Uterus (tissue), 4 donors: ENCODE measurements around the gene NQO2. TPM values are rescaled to one million over a fixed set of nuclear protein-coding genes. Genes with fewer than 3 reads are reported as not detected.
"Not testable (repeated sequence)": the region's sequence is repeated elsewhere in the genome, so short reads cannot be mapped to it uniquely, and the experiment has no call there.

Source experiments
- DNase-seq, 2 donors: peaks; one replicate each; pipeline ENCODE4 v3.0.0-alpha.2; 2019 to 2020
- H3K27ac ChIP-seq, 2 donors: fragments of 200-600 bp; sonication (generic); 1 replicate in 1 of 2; 2 replicates in 1 of 2; pipeline ENCODE4 v1.5.1; 2016 to 2018
- H3K27me3 ChIP-seq, 2 donors: fragments of 200-600 bp; sonication (generic); one replicate each; pipeline ENCODE4 v1.5.1; 2018 to 2019; ENCODE audit warnings: control low read depth in 1 of 2
- H3K36me3 ChIP-seq, 2 donors: fragments of 200-600 bp; sonication (generic); one replicate each; pipeline ENCODE4 v1.5.1; 2019; ENCODE audit warnings: control low read depth in 1 of 2
- H3K4me1 ChIP-seq, 2 donors: fragments of 200-600 bp; sonication (generic); one replicate each; pipeline ENCODE4 v1.5.1; 2018 to 2019; ENCODE audit warnings: control low read depth in 1 of 2
- H3K4me3 ChIP-seq, 2 donors: fragments of 200-600 bp; sonication (generic); 1 replicate in 1 of 2; 2 replicates in 1 of 2; pipeline ENCODE4 v1.5.1; 2018 to 2019; ENCODE audit warnings: mild to moderate bottlenecking in 1 of 2
- H3K9me3 ChIP-seq, 2 donors: fragments of 200-600 bp; sonication (generic); one replicate each; pipeline ENCODE4 v1.5.1; 2019; ENCODE audit warnings: control low read depth in 1 of 2
- POLR2A ChIP-seq, 2 donors: fragments of 450-650 bp; IDR thresholded peaks; one replicate each; pipeline ENCODE4 v1.6.1; 2016; ENCODE audit warnings: antibody characterized with exemption in 2 of 2, mild to moderate bottlenecking in 1 of 2, moderate library complexity in 1 of 2
- intact Hi-C: fragments of 100-400 bp; cut with DNase I; formaldehyde crosslinking; loops from one replicate; pipeline ENCODE4 v1.15.1; 2023; ENCODE audit warnings: low total_unique reads
- total RNA-seq, 4 donors: library from RNA; depleted of rRNA in 3 of 4; stranded (reverse); fragments of >200 nt in 3 of 4; gene quantifications; one replicate each; pipeline versions ENCODE4 v1.1.0 to v1.2.4, GENCODE V29; 2014 to 2023
- TF ChIP-seq, protein P1 (sequence below), 4 experiments: fragments of 200-600 bp in 2 of 4; fragments of 450-650 bp in 2 of 4; sonication (generic) in 2 of 4; IDR thresholded peaks; one replicate each; pipeline ENCODE4 v1.5.1; 2016 to 2019; ENCODE audit warnings: antibody characterized with exemption in 4 of 4, mild to moderate bottlenecking in 2 of 4, moderate library complexity in 1 of 4
- donor health status: DM: yes; HTN: yes; CAD: no.

The NQO2 gene
- total RNA-seq, 4 donors from 2014 or later: 7.8 to 50.3 (median 21.6) TPM

- no peaks in the 10 kb centered on the region for H3K4me1 ChIP-seq
- no peak for DNase-seq
- H3K4me3 ChIP-seq: no peak overlapping the region
- intact Hi-C loops: no loop called here
- H3K36me3 ChIP-seq: no peaks in the 10 kb centered on the region
- H3K27me3 ChIP-seq: no peaks in the 10 kb centered on the region
- no peaks in the 10 kb centered on the region for H3K9me3 ChIP-seq
- TF ChIP-seq, protein P1, sequence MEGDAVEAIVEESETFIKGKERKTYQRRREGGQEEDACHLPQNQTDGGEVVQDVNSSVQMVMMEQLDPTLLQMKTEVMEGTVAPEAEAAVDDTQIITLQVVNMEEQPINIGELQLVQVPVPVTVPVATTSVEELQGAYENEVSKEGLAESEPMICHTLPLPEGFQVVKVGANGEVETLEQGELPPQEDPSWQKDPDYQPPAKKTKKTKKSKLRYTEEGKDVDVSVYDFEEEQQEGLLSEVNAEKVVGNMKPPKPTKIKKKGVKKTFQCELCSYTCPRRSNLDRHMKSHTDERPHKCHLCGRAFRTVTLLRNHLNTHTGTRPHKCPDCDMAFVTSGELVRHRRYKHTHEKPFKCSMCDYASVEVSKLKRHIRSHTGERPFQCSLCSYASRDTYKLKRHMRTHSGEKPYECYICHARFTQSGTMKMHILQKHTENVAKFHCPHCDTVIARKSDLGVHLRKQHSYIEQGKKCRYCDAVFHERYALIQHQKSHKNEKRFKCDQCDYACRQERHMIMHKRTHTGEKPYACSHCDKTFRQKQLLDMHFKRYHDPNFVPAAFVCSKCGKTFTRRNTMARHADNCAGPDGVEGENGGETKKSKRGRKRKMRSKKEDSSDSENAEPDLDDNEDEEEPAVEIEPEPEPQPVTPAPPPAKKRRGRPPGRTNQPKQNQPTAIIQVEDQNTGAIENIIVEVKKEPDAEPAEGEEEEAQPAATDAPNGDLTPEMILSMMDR (IDR thresholded peaks at IDR 0.05): no peak
- TF ChIP-seq POLR2A (IDR thresholded peaks at IDR 0.05): no peak
- H3K27ac ChIP-seq: no peak overlapping the region
These were observed 5.4 kb downstream of the NQO2 start for GRCh38 chr6:3005077-3005476.

DNA sequence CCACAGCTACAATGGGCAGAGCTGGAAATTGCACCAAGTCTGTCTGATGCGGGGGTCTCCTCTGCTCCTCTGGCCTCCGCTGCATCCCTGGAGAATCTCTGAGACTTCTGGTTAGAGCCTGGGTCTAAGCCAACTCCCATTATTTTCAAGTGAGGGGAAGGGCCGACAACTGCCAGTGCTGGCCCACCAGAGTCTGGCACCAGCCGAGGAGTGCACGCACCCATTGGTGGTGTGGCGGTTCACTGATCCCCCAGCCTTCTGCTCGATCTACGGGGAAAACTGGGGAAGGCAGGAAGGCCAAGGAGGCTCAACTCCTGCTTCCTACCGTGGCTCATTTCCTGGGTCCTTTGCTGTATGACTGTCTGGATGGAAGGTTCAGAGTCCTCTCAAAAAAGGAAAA is 6.2 kb downstream of the NQO2 start:
- H3K36me3 ChIP-seq: no peaks in the 10 kb centered on the region
- H3K4me1 ChIP-seq: no peaks in the 10 kb centered on the region
- DNase-seq: no peak
- H3K4me3 ChIP-seq: no peak overlapping the region
- intact Hi-C loops: no loop called here
- H3K9me3 ChIP-seq: no peaks in the 10 kb centered on the region
- no peak overlapping the region for H3K27ac ChIP-seq
- no peaks in the 10 kb centered on the region for H3K27me3 ChIP-seq
- no peak for TF ChIP-seq POLR2A (IDR thresholded peaks at IDR 0.05)
- TF ChIP-seq, protein P1 (IDR thresholded peaks at IDR 0.05): no peak

GRCh38 chr6:3006476-3006875 is 6.8 kb downstream of the NQO2 start:
- no peak for TF ChIP-seq POLR2A (IDR thresholded peaks at IDR 0.05)
- TF ChIP-seq, protein P1 (IDR thresholded peaks at IDR 0.05): no peak
- intact Hi-C loops: no loop called here
- no peak overlapping the region for H3K27ac ChIP-seq
- no peaks in the 10 kb centered on the region for H3K27me3 ChIP-seq
- H3K4me3 ChIP-seq: no peak overlapping the region
- H3K36me3 ChIP-seq: no peaks in the 10 kb centered on the region
- no peaks in the 10 kb centered on the region for H3K9me3 ChIP-seq
- DNase-seq: no peak
- no peaks in the 10 kb centered on the region for H3K4me1 ChIP-seq

DNA sequence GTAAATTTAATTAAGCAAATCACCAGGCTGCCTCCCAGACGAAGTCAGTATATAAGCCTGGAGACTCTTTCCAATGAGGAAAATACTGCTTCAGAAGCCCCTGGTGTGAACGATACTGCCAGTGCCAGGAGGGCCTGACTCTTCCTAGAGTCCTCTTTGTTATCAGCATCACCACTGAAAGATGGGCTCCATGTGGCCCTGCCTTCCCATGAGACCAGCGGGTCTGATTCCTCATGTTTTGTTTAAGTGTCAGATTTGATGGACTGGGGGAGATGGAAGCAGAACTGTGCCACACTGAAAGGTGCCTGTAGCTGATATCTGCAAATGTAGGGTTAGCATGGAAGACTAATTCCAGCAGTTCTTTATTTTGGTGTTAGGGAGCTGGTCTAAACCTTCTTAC is 7.9 kb downstream of the NQO2 start:
- Histone ChIP-seq H3K27ac (no peak overlapping the region), H3K4me3 (no peak overlapping the region), H3K27me3 (no peaks in the 10 kb centered on the region), H3K4me1 (no peaks in the 10 kb centered on the region), H3K9me3 (no peaks in the 10 kb centered on the region), H3K36me3 (no peaks in the 10 kb centered on the region)
- TF ChIP-seq, protein P1 (IDR thresholded peaks at IDR 0.05): no peak
- TF ChIP-seq POLR2A (IDR thresholded peaks at IDR 0.05): no peak
- intact Hi-C loops: no loop called here
- no peak for DNase-seq

DNA sequence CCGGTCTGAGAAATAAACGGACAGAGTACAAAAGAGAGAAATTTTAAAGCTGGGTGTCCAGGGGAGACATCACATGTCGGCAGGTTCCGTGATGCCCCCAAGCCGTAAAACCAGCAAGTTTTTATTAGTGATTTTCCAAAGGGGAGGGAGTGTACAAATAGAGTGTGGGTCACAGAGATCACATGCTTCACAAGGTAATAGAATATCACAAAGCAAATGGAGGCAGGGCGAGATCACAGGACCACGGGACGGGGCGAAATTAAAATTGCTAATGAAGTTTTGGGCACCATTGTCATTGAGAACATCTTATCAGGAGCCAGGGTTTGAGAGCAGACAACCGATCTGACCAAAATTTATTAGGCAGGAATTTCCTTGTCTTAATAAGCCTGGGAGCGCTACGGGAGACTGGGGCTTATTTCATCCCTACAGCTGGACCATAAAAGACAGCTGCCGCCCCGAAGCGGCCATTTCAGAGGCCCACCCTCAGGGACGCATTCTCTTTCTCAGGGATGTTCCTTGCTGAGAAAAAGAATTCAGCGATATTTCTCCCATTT is 9.1 kb downstream of the NQO2 start:
- H3K4me1 ChIP-seq, DNase-seq, H3K36me3 ChIP-seq, H3K27me3 ChIP-seq, H3K9me3 ChIP-seq, H3K27ac ChIP-seq, intact Hi-C loops, H3K4me3 ChIP-seq: not testable (repeated sequence)

DNA sequence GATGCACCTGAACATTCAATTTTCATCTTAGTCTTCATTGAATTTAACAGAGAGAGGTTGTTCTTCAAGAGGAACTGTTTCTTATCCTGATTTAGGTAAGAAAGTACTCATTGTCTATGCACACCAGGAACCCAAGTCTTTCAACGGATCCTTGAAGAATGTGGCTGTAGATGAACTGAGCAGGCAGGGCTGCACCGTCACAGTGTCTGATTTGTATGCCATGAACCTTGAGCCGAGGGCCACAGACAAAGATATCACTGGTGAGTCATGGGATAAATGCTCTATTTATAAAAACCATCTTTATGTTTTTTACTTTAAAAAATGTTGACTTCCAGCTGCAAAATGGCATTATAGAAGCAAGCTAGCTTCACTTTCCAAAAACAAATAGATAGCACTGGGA is 10.2 kb downstream of the NQO2 start:
- Histone ChIP-seq H3K4me1 (no peaks in the 10 kb centered on the region), H3K36me3 (no peaks in the 10 kb centered on the region), H3K27ac (no peak overlapping the region), H3K27me3 (no peaks in the 10 kb centered on the region), H3K9me3 (no peaks in the 10 kb centered on the region), H3K4me3 (no peak overlapping the region)
- no peak for DNase-seq
- intact Hi-C loops: no loop called here
- TF ChIP-seq POLR2A (IDR thresholded peaks at IDR 0.05): no peak
- TF ChIP-seq, protein P1 (IDR thresholded peaks at IDR 0.05): no peak
